Neutrophil (primary cell): ENCODE measurements around the gene ATP2B1.

Experiments used
- H3K27ac ChIP-seq: fragments of 200-600 bp; sonication (generic); 2 replicates; pipeline ENCODE4 v1.5.1; 2016; ENCODE audit warnings: mild to moderate bottlenecking, moderate library complexity
- H3K27me3 ChIP-seq: fragments of 200-600 bp; sonication (generic); 2 replicates; pipeline ENCODE4 v1.6.0; 2016; ENCODE audit warnings: mild to moderate bottlenecking
- H3K36me3 ChIP-seq: fragments of 200-600 bp; sonication (generic); 2 replicates; pipeline ENCODE4 v1.5.1; 2017
- H3K4me1 ChIP-seq, 2 experiments: fragments of 200-600 bp in 1 of 2; sonication (generic) in 1 of 2; 1 replicate in 1 of 2; 2 replicates in 1 of 2; pipeline versions ENCODE4 v1.5.1 to v1.6.1; 2013 to 2016; ENCODE audit warnings: low read depth in 1 of 2, low read length in 1 of 2, mild to moderate bottlenecking in 1 of 2, moderate library complexity in 1 of 2; ENCODE audit not compliant: control insufficient read depth in 1 of 2, insufficient read depth in 1 of 2
- H3K4me3 ChIP-seq, 2 experiments: fragments of 200-600 bp in 1 of 2; sonication (generic) in 1 of 2; 1 replicate in 1 of 2; 2 replicates in 1 of 2; pipeline ENCODE4 v1.5.1; 2013 to 2016; ENCODE audit warnings: low read depth in 1 of 2, low read length in 1 of 2, mild to moderate bottlenecking in 1 of 2, moderate library complexity in 1 of 2
- H3K9me3 ChIP-seq: fragments of 200-600 bp; sonication (generic); 2 replicates; pipeline ENCODE4 v1.5.1; 2016
- TF ChIP-seq, protein P1 (sequence below): fragments of 200-600 bp; sonication (generic); IDR thresholded peaks from 2 replicates; pipeline ENCODE4 v1.5.1; 2016; ENCODE audit warnings: antibody characterized with exemption

The ATP2B1 gene

DNA sequence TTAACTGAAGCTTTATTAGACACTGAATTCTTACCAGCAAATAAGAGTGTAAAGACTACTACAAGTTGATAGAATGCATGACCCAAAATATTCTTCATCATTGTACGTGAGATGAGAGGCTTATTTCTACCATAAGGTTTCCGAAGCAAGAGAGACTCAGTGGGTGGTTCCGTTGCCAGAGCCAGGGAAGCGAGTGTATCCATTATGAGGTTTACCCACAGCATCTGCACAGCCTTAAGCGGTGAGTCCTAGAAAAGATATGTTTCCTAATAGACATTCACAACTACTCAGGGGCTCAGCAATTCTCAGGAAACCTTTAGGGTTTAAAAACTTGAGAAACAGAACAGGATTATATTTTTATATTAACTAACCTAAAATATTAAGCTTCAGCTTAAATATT is 105.0 kb downstream of the ATP2B1 start:
- Histone ChIP-seq H3K27ac (no peak overlapping the region), H3K4me1 (no peaks in the 10 kb centered on the region), H3K4me3 (no peak overlapping the region), H3K36me3 (peaks cover 53% of the 10 kb centered on the region), H3K9me3 (no peaks in the 10 kb centered on the region), H3K27me3 (no peaks in the 10 kb centered on the region)
- TF ChIP-seq, protein P1, sequence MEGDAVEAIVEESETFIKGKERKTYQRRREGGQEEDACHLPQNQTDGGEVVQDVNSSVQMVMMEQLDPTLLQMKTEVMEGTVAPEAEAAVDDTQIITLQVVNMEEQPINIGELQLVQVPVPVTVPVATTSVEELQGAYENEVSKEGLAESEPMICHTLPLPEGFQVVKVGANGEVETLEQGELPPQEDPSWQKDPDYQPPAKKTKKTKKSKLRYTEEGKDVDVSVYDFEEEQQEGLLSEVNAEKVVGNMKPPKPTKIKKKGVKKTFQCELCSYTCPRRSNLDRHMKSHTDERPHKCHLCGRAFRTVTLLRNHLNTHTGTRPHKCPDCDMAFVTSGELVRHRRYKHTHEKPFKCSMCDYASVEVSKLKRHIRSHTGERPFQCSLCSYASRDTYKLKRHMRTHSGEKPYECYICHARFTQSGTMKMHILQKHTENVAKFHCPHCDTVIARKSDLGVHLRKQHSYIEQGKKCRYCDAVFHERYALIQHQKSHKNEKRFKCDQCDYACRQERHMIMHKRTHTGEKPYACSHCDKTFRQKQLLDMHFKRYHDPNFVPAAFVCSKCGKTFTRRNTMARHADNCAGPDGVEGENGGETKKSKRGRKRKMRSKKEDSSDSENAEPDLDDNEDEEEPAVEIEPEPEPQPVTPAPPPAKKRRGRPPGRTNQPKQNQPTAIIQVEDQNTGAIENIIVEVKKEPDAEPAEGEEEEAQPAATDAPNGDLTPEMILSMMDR, result no peak

DNA sequence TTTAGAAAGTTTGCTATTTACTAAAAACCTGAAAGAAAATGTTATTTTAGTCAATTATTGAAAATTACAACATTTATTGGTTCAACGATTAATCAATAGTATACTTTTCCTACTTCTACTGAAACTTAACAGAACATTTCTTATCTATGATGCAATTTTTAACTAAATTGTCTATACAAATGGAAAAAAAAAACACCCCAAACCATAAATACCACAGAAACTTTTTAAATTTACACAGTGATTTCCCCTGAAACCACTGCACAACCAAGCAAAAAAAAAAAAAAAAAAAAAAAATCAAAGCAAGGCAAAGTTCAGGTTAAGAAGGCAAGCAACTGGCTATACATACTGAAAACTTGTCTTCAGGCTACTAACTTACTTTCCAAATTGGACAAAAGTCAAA is 110.9 kb downstream of the ATP2B1 start:
- Histone ChIP-seq H3K27ac (no peak overlapping the region), H3K36me3 (peaks cover 40% of the 10 kb centered on the region), H3K4me3 (no peak overlapping the region), H3K27me3 (no peaks in the 10 kb centered on the region), H3K4me1 (no peaks in the 10 kb centered on the region), H3K9me3 (no peaks in the 10 kb centered on the region)
- TF ChIP-seq, protein P1, result no peak

DNA sequence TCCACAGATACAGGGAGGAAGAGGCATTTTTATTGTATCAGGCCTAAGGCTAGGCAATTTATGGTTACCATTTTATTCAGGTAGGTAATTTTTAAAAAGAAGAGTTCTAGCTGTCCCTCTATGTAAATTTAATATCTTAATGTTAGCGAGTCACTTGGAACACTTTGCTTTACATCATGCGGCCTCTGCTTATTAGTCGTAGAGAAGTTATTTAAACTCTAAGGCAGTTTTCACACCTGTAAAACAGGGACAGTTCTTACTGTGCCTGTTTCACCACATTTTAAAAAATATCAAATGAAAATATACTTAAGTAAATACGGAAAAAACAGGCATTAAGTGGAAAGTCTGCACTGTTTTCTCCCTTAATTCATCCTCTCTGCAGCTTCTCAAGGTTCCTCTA is 111.4 kb downstream of the ATP2B1 start:
- TF ChIP-seq, protein P1, result no peak
- H3K27me3 ChIP-seq, result no peaks in the 10 kb centered on the region
- no peaks in the 10 kb centered on the region for H3K9me3 ChIP-seq
- H3K36me3 ChIP-seq, result peaks cover 39% of the 10 kb centered on the region
- H3K4me1 ChIP-seq, result no peaks in the 10 kb centered on the region
- no peak overlapping the region for H3K4me3 ChIP-seq
- H3K27ac ChIP-seq, result no peak overlapping the region

DNA sequence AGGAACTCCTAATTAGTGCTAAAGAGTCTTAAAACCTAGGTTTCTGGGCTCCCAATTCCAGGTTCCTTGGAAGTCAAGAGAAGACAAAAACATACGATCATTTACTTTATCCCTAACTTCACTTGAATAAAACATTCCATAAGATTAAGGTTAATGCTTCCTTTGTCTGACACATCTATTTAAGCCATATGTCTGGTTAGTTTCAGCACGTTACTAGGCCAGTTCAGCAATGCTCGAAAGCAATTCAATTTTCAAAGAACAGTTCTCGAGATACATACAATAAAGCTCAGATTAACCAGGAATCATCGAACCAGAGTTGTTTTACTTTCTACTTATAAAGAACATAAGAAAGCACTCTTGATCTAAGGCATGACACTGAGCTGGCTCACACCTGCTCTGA is 114.8 kb downstream of the ATP2B1 start:
- no peak overlapping the region for H3K27ac ChIP-seq
- H3K27me3 ChIP-seq, result no peaks in the 10 kb centered on the region
- no peak overlapping the region for H3K4me3 ChIP-seq
- H3K9me3 ChIP-seq, result no peaks in the 10 kb centered on the region
- peaks cover 49% of the 10 kb centered on the region for H3K36me3 ChIP-seq
- TF ChIP-seq, protein P1, result no peak
- no peaks in the 10 kb centered on the region for H3K4me1 ChIP-seq

DNA sequence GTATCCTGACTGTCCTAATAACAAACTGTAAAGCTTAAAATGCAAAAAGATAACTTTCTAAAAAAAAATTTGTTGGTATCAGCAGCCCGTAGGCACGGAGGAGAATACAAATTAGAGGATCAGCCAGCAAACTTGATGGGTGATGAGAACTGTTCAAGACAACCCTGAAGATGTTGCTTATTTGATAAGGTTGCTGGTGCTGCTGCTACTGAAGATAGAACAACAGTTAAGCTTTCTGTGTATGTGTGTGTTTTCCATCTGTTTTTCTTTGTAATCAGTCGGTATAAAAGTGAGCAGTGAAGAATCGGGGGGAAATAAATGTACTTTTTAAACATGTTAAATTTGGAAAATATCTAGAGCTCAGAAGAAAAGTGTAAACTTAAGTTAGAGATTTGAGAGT is 115.4 kb downstream of the ATP2B1 start:
- Histone ChIP-seq H3K9me3 (no peaks in the 10 kb centered on the region), H3K36me3 (peaks cover 46% of the 10 kb centered on the region), H3K4me1 (no peaks in the 10 kb centered on the region), H3K4me3 (no peak overlapping the region), H3K27ac (peak overlapping the region; percentile 5), H3K27me3 (no peaks in the 10 kb centered on the region)
- TF ChIP-seq, protein P1, result no peak

DNA sequence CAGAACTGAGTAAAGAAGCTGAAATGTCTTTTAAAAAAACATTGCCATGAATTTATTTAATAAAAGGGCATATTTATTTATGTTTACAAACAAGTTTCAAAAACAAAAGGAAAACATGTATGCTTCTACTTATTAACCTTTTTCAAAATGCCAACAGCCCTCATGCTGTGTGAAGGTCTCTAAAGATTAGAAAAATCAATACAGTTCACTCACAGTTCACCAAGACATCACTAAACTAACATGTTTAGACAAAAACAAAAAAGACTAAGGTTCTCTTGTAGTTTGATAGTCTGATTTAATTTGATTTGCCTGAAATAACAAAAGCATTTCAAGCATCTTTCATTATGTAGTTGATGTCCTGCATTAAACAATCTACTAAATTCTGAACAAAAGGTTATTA is 118.9 kb downstream of the ATP2B1 start:
- H3K9me3 ChIP-seq, result no peaks in the 10 kb centered on the region
- TF ChIP-seq, protein P1, result no peak

More for the DNA sequence above, 118.9 kb downstream of the ATP2B1 start:
- no peaks in the 10 kb centered on the region for H3K4me1 ChIP-seq
- H3K27me3 ChIP-seq, result no peaks in the 10 kb centered on the region
- H3K4me3 ChIP-seq, result no peak overlapping the region
- H3K36me3 ChIP-seq, result peaks cover 35% of the 10 kb centered on the region
- no peak overlapping the region for H3K27ac ChIP-seq
